Stomach (tissue), 4 donors: Measurements from ENCODE around the gene MYBL2.

Experiments
- POLR2A ChIP-seq, 4 donors: fragments of 450-650 bp; IDR thresholded peaks; one replicate each; pipeline ENCODE4 v1.6.1; 2016; ENCODE audit warnings: antibody characterized with exemption in 4 of 4, control low read depth in 2 of 4, mild to moderate bottlenecking in 1 of 4, moderate library complexity in 1 of 4
- TF ChIP-seq, protein P1 (sequence below), 7 experiments: fragments of 450-650 bp in 4 of 7; fragments of 200-600 bp in 3 of 7; sonication (generic) in 3 of 7; IDR thresholded peaks; one replicate each; pipeline ENCODE4 v1.5.1; 2016 to 2019; ENCODE audit warnings: antibody characterized with exemption in 7 of 7, control low read depth in 2 of 7, mild to moderate bottlenecking in 1 of 7

DNA sequence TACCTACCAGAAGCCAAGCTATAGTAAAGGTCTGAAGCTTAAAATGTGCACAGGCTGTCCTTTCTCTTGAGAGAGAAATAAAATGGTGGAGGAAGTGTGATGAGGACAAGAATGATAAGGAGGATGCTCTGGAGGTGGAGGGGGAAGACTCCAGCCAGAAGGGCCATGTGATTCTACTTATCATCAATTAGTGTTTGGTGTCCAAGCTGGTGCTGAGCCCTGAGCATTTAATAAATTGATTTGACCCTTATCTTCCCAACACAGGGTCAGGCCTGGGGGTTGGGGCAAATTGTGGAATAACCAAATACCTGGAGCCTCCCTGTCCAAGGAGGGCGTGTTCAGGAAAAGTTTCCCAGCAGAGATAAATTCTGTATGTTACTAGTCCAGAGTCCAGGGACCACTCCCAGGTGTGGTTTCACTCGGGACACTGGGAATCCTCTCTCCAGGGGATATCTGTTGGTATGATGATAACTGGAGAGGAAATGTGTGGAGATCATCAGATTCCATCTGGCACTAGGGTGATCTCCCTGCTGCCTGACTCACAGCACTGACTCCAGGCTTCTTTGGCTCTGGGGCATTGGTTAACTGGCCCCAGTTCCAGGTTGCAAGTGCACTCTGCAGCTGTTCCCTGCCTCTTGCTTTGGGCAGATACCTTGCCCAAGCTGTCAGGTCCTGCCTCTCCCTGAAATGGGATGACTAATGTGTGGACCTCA lies 3.8 kb upstream of the MYBL2 start:
- TF ChIP-seq, protein P1, sequence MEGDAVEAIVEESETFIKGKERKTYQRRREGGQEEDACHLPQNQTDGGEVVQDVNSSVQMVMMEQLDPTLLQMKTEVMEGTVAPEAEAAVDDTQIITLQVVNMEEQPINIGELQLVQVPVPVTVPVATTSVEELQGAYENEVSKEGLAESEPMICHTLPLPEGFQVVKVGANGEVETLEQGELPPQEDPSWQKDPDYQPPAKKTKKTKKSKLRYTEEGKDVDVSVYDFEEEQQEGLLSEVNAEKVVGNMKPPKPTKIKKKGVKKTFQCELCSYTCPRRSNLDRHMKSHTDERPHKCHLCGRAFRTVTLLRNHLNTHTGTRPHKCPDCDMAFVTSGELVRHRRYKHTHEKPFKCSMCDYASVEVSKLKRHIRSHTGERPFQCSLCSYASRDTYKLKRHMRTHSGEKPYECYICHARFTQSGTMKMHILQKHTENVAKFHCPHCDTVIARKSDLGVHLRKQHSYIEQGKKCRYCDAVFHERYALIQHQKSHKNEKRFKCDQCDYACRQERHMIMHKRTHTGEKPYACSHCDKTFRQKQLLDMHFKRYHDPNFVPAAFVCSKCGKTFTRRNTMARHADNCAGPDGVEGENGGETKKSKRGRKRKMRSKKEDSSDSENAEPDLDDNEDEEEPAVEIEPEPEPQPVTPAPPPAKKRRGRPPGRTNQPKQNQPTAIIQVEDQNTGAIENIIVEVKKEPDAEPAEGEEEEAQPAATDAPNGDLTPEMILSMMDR (IDR thresholded peaks at IDR 0.05), result no peak
- no peak for TF ChIP-seq POLR2A (IDR thresholded peaks at IDR 0.05)
